ENCODE measurements around the gene SYT13. TPM values are rescaled to one million over a fixed set of nuclear protein-coding genes. Genes with fewer than 3 reads are reported as not detected.

SYT13 gene
- total RNA-seq, 4 donors from 2014 or later = 0.03 to 1.6 TPM; not detected in 2

DNA sequence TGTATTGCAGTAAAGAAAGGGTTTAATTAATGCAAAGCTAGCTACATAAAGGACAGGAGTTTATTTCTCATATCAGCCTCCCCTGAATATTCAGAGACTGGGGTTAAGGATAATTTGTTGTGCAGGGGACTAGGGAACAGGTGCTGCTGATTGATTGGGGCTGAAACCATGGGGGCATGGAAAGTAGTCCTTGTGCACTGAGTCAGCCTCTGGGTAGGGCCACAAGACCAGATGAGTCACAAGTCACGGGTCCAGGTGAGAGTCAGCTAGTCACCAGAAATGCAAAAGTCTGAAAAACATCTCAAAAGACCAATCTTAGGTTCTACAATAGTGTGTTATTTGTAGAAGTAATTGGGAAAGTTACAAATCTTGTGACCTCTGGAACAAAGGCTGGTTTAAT is 32.9 kb upstream of the SYT13 start:
- intact Hi-C loops (cut with DNase I; ENCODE audit: low total_unique reads) = no loop called here
- TF ChIP-seq, protein P1, sequence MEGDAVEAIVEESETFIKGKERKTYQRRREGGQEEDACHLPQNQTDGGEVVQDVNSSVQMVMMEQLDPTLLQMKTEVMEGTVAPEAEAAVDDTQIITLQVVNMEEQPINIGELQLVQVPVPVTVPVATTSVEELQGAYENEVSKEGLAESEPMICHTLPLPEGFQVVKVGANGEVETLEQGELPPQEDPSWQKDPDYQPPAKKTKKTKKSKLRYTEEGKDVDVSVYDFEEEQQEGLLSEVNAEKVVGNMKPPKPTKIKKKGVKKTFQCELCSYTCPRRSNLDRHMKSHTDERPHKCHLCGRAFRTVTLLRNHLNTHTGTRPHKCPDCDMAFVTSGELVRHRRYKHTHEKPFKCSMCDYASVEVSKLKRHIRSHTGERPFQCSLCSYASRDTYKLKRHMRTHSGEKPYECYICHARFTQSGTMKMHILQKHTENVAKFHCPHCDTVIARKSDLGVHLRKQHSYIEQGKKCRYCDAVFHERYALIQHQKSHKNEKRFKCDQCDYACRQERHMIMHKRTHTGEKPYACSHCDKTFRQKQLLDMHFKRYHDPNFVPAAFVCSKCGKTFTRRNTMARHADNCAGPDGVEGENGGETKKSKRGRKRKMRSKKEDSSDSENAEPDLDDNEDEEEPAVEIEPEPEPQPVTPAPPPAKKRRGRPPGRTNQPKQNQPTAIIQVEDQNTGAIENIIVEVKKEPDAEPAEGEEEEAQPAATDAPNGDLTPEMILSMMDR (IDR thresholded peaks at IDR 0.05) = no peak
- TF ChIP-seq POLR2A (IDR thresholded peaks at IDR 0.05) = no peak
- DNase-seq (ENCODE audit: low spot score in 2 of 2) = no peak
- 57 to 71% methylated on average over 1 of the region's 1 CpG for WGBS, 2 donors
- H3K4me3 ChIP-seq (ENCODE audit: low read depth, poor library complexity, severe bottlenecking) = no peak overlapping the region

DNA sequence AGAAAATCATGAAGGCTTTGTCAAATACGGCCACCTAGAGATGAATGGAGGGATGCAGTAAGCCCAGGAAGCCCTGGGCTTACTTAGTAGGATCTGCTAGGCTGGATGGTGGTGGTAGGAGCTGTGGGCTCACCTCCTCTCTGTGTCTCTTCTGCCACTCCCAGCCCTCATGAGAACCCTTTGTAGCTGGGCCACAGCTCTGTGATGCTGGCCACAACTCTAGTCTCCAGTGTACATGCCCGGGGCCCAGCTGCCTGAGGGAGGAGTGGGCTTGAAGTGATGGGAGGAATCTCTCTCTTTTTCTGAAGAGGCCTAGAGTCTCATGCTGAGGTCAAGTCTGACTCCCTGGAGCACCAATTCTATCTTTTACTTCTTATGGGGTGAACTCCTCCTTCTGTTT is 32.4 kb upstream of the SYT13 start:
- DNase-seq (ENCODE audit: low spot score in 2 of 2) = no peak
- WGBS, 2 donors = 90 to 95% methylated on average over 2 of the region's 2 CpGs
- TF ChIP-seq, protein P1 (IDR thresholded peaks at IDR 0.05) = no peak
- no peak for TF ChIP-seq POLR2A (IDR thresholded peaks at IDR 0.05)
- no peak overlapping the region for H3K4me3 ChIP-seq (ENCODE audit: low read depth, poor library complexity, severe bottlenecking)
- intact Hi-C loops (cut with DNase I; ENCODE audit: low total_unique reads) = no loop called here

DNA sequence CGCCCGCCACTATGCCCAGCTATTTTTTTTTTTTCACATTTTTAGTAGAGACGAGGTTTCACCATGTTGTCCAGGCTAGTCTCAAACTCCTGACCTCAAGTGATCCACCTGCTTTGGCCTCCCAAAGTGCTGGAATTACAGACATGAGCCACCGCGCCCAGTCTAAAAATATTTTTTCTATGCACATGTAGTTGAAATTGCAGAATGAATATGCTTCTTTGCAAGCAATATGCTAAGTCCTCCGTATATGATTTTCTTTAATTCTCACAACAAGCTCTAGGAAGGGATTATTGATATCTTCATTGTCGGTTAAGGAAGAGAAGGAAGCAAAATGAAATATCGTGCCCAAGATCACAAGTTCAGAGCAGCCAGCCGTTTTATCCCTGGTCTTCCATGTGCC is 30.1 kb upstream of the SYT13 start:
- intact Hi-C loops (cut with DNase I; ENCODE audit: low total_unique reads) = no loop called here
- TF ChIP-seq, protein P1 (IDR thresholded peaks at IDR 0.05) = no peak
- TF ChIP-seq POLR2A (IDR thresholded peaks at IDR 0.05) = no peak
- H3K4me3 ChIP-seq (ENCODE audit: low read depth, poor library complexity, severe bottlenecking) = no peak overlapping the region
- 86 to 90% methylated on average over 9 of the region's 9 CpGs for WGBS, 2 donors
- DNase-seq (ENCODE audit: low spot score in 2 of 2) = no peak

DNA sequence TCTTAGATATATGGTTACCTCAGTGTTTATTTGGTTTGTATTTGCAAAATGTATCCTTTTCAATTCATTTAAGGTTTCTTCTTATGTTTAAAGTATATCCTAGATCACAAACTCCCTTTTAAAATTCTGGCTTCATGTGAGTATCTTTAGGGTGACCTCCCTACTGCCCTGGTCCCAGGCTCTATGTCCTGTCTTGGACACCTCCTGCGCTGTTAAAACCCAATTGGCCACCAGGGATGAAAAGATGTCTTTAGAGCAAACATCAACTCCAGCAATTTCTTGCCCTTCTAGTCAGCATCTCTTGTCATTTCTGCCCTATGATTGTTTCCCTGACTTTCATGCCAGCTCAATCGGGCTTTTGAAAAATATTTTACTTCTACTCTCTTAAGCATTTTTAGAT is 28.8 kb upstream of the SYT13 start:
- WGBS, 2 donors = 83 to 89% methylated on average over 2 of the region's 2 CpGs
- TF ChIP-seq, protein P1 (IDR thresholded peaks at IDR 0.05) = no peak
- no peak for TF ChIP-seq POLR2A (IDR thresholded peaks at IDR 0.05)
- intact Hi-C loops (cut with DNase I; ENCODE audit: low total_unique reads) = no loop called here
- no peak overlapping the region for H3K4me3 ChIP-seq (ENCODE audit: low read depth, poor library complexity, severe bottlenecking)
- no peak for DNase-seq (ENCODE audit: low spot score in 2 of 2)

DNA sequence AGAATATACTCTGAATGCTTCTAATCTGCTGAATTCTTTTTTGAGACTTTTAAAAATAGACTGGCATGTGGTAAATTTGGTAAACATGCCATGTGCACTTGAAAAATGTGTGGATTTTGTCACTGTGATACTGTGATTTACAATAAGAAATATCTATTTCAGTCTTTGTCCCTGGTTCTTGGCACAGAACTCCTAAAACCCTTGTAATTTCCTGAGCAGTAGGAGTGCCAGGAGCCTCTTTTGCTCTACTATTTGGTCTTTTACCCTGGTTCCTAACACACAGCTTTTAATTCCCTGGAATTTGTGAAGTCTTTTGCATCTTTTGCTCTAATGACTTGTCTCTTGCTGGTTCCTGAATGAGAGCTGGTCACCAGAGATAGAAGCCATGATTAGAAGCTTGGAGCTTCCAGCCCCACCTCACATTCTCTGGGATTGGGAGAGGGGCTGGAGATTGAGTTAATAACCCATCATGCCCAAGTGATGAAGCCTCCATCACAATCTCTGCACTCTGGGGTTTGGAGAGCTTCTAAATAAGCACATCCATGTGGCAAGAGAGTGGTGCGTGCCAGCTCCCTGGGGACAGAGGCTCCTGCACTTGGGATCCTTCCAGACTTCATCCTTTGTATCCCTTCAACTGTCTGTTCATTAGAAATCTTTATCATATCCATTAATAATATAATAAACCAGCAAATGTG is 27.2 kb upstream of the SYT13 start:
- TF ChIP-seq POLR2A (IDR thresholded peaks at IDR 0.05) = no peak
- TF ChIP-seq, protein P1 (IDR thresholded peaks at IDR 0.05) = no peak
- no peak for DNase-seq (ENCODE audit: low spot score in 2 of 2)
- WGBS, 2 donors = 48 to 82% methylated on average over 1 of the region's 1 CpG
- intact Hi-C loops (cut with DNase I; ENCODE audit: low total_unique reads) = no loop called here
- no peak overlapping the region for H3K4me3 ChIP-seq (ENCODE audit: low read depth, poor library complexity, severe bottlenecking)
